ENCODE results near the gene DENND1A.

GRCh38 chr9:123605286-123605685, 324.6 kb downstream of the DENND1A start:
- no peak for TF ChIP-seq POLR2A (IDR thresholded peaks at IDR 0.05)
- TF ChIP-seq, protein P1, sequence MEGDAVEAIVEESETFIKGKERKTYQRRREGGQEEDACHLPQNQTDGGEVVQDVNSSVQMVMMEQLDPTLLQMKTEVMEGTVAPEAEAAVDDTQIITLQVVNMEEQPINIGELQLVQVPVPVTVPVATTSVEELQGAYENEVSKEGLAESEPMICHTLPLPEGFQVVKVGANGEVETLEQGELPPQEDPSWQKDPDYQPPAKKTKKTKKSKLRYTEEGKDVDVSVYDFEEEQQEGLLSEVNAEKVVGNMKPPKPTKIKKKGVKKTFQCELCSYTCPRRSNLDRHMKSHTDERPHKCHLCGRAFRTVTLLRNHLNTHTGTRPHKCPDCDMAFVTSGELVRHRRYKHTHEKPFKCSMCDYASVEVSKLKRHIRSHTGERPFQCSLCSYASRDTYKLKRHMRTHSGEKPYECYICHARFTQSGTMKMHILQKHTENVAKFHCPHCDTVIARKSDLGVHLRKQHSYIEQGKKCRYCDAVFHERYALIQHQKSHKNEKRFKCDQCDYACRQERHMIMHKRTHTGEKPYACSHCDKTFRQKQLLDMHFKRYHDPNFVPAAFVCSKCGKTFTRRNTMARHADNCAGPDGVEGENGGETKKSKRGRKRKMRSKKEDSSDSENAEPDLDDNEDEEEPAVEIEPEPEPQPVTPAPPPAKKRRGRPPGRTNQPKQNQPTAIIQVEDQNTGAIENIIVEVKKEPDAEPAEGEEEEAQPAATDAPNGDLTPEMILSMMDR (IDR thresholded peaks at IDR 0.05) = no peak

Data from right lobe of liver (tissue), 4 donors.